ENCODE data around the gene SALL3.

SALL3 gene

GRCh38 chr18:79005653-79006052 lies 26.0 kb downstream of the SALL3 start:
- no peak for DNase-seq (ENCODE audit: low read depth in 2 of 2)

- DNase-seq (ENCODE audit: low read depth in 2 of 2) = no peak
Measured at GRCh38 chr18:79006106-79006795, 26.6 kb downstream of the SALL3 start.

GRCh38 chr18:79007440-79007839 lies 27.8 kb downstream of the SALL3 start:
- no peak for DNase-seq (ENCODE audit: low read depth in 2 of 2)

GRCh38 chr18:79008356-79008940 lies 28.8 kb downstream of the SALL3 start:
- DNase-seq (ENCODE audit: low read depth in 2 of 2) = no peak

- DNase-seq (ENCODE audit: low read depth in 2 of 2) = no peak
Measured at GRCh38 chr18:79010802-79011201, 31.2 kb downstream of the SALL3 start.

- no peak for DNase-seq (ENCODE audit: low read depth in 2 of 2)
Measured at GRCh38 chr18:79011300-79011870, 31.8 kb downstream of the SALL3 start.

GRCh38 chr18:79013869-79014268 lies 34.3 kb downstream of the SALL3 start:
- no peak for DNase-seq (ENCODE audit: low read depth in 2 of 2)

GRCh38 chr18:79018911-79019310 lies 39.3 kb downstream of the SALL3 start:
- DNase-seq (ENCODE audit: low read depth in 2 of 2) = no peak

- no peak for DNase-seq (ENCODE audit: low read depth in 2 of 2)
Measured at GRCh38 chr18:79019881-79020280, 40.3 kb downstream of the SALL3 start.

GRCh38 chr18:79022603-79023002 lies 43.0 kb downstream of the SALL3 start:
- DNase-seq (ENCODE audit: low read depth in 2 of 2) = no peak

GRCh38 chr18:79026491-79026890 lies 46.9 kb downstream of the SALL3 start:
- DNase-seq (ENCODE audit: low read depth in 2 of 2) = no peak

- no peak for DNase-seq (ENCODE audit: low read depth in 2 of 2)
Measured at GRCh38 chr18:79030680-79031079, 51.1 kb downstream of the SALL3 start.

GRCh38 chr18:79042276-79042675 lies 62.7 kb downstream of the SALL3 start:
- DNase-seq (ENCODE audit: low read depth in 2 of 2) = no peak

GRCh38 chr18:79043288-79043687 lies 63.7 kb downstream of the SALL3 start:
- DNase-seq (ENCODE audit: low read depth in 2 of 2) = no peak

GRCh38 chr18:79046522-79046921 lies 66.9 kb downstream of the SALL3 start:
- no peak for DNase-seq (ENCODE audit: low read depth in 2 of 2)

GRCh38 chr18:79047556-79048244 lies 68.1 kb downstream of the SALL3 start:
- DNase-seq (ENCODE audit: low read depth in 2 of 2) = no peak

GRCh38 chr18:79048245-79048632 lies 68.6 kb downstream of the SALL3 start:
- no peak for DNase-seq (ENCODE audit: low read depth in 2 of 2)

- DNase-seq (ENCODE audit: low read depth in 2 of 2) = no peak
Measured at GRCh38 chr18:79049506-79049905, 69.9 kb downstream of the SALL3 start.
